GM12801 (cell line): Measurements from ENCODE around the gene YEATS2.

ENCODE experiments used
- TF ChIP-seq, protein P1 (sequence below): IDR thresholded peaks from one replicate; pipeline ENCODE4 v1.5.1; 2011; ENCODE audit warnings: control low read depth; ENCODE audit not compliant: insufficient read length; ENCODE audit errors: extremely low read depth

YEATS2 gene

GRCh38 chr3:183728204-183728603, 30.6 kb downstream of the YEATS2 start:
- TF ChIP-seq, protein P1, sequence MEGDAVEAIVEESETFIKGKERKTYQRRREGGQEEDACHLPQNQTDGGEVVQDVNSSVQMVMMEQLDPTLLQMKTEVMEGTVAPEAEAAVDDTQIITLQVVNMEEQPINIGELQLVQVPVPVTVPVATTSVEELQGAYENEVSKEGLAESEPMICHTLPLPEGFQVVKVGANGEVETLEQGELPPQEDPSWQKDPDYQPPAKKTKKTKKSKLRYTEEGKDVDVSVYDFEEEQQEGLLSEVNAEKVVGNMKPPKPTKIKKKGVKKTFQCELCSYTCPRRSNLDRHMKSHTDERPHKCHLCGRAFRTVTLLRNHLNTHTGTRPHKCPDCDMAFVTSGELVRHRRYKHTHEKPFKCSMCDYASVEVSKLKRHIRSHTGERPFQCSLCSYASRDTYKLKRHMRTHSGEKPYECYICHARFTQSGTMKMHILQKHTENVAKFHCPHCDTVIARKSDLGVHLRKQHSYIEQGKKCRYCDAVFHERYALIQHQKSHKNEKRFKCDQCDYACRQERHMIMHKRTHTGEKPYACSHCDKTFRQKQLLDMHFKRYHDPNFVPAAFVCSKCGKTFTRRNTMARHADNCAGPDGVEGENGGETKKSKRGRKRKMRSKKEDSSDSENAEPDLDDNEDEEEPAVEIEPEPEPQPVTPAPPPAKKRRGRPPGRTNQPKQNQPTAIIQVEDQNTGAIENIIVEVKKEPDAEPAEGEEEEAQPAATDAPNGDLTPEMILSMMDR, result no peak

DNA sequence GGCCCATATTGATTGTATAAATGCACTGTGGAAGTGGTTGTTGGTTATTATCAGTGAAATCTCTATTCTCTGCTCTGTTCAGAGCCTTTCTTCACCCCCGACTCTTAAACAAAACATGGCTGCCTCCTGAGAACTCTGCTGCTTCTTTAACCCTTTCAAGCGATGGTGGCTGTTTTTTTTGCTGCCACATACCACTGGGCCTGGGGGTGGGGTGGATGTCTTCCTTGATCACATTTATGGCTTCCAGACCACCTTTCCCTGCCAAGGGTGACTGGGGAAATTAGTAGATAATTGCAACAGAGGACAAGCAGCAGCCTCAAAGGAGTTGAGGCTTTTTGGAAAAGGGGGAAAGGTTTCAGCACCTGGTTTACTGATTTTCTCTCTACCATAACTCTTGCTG, 32.8 kb downstream of the YEATS2 start:
- TF ChIP-seq, protein P1, result no peak

- TF ChIP-seq, protein P1, result no peak
Measured at GRCh38 chr3:183731611-183732010, 34.0 kb downstream of the YEATS2 start.

- TF ChIP-seq, protein P1, result no peak
Measured at GRCh38 chr3:183733553-183733952, 36.0 kb downstream of the YEATS2 start.

- TF ChIP-seq, protein P1, result no peak
Measured at GRCh38 chr3:183734750-183735494, 37.3 kb downstream of the YEATS2 start.

DNA sequence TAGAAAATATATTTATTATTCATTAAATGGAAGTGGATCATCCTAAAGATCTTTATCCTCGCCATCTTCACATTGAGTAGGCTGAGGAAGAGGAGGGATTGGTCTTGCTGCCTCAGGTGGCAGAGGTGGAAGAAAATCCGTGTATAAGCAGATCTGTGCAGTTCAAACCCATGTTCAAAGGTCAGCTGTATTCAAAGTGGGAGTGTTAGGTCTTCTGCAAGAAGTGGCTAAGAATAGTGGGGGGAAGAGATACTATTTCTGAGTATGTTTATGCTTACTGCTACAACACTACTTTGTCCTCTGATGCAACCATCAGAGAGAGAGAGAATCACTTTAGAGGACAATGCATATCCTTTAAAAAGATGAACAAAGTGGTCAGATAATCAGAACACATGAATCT, 39.5 kb downstream of the YEATS2 start:
- TF ChIP-seq, protein P1, result no peak

GRCh38 chr3:183743231-183743630, 45.6 kb downstream of the YEATS2 start:
- TF ChIP-seq, protein P1, result no peak
